GM19099 (cell line): ENCODE data around the gene PAGE2.

Source experiments
- POLR2A ChIP-seq: IDR thresholded peaks from 3 replicates; pipeline ENCODE4 v1.6.1; 2011; ENCODE audit warnings: low read depth; ENCODE audit not compliant: insufficient read length; ENCODE audit errors: extremely low read depth

The PAGE2 gene, protein sequence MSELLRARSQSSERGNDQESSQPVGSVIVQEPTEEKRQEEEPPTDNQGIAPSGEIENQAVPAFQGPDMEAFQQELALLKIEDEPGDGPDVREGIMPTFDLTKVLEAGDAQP

GRCh38 chrX:55088795-55089489, at the start of gene PAGE2:
PAGE2 (plus strand) TSS chrX:55089018; CDS start chrX:55090021, 1,003 bp downstream.
- TF ChIP-seq POLR2A: no peak

GRCh38 chrX:55039471-55039870, 49.3 kb upstream of the PAGE2 start:
- no peak for TF ChIP-seq POLR2A

- no peak for TF ChIP-seq POLR2A
These were observed 47.3 kb upstream of the PAGE2 start for GRCh38 chrX:55041514-55041913.

GRCh38 chrX:55056820-55057674, 31.8 kb upstream of the PAGE2 start:
- no peak for TF ChIP-seq POLR2A

DNA sequence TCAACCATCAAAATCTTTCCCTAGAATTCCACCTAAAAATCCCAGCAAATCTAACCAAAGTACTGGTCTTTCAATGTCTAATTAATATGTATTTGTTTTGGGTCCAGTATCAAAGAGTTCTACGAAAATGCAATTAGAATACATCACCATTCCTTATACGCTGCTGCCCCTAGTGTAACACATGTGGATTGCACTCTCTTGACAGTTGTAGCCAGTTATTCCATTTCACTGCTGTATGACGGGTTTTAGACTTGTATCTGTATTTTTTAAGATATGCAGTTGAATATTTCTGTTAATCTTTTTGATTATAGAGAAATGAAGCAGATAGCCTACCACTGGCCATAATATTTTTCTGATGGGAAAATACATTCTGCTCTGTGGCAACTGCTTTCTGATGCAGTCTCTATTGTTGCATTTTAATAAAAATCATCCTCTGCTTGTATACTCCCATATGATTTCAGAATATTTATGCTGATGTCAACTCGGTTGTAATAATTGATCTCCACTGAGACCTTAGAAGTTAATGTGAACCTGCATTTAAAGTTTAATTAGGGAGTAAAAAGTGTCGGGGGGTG, 31.1 kb upstream of the PAGE2 start:
- TF ChIP-seq POLR2A: no peak

DNA sequence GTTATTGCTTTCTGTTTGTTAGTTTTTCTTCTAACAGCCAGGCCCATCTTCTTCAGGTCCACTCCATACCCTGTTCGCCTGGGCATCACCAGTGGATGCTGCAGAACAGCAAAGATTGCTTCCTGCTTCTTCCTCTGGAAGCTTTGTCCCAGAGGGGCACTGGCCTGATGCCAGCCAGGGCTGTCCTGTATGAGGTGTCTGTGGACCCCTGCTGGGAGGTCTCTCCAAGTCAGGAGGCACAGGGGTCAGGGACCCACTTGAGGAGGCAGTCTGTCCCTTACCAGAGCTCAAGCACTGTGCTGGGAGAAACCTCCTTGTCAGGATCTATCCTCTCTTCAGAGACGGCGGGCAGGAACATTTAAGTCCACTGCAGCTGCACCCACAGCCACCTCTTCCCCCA, 16.5 kb upstream of the PAGE2 start:
- no peak for TF ChIP-seq POLR2A

- TF ChIP-seq POLR2A: no peak
These were observed 13.9 kb upstream of the PAGE2 start, which contains the start of gene PAGE2B for GRCh38 chrX:55074851-55075467. PAGE2B (plus strand) TSS chrX:55075030; CDS start chrX:55076042, 1,012 bp downstream.

DNA sequence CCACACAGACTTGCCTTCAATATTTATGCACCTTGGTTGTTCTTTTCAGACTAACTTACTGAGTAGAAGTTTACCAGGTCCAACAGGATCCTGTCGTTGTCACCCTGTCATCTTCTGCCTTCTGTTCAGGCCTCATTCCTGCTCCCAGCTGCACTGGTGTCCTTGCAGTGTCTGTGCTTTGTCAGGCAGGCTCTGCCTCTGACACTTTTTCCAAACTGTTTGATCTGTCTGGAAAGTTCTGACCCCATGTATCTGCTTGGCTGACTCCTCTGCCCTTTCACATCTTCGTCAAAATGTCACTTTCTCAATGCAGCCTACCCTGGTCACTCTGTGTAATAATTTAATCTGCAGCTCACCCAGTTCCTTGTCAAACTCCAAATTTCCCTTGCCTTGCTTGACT, 9.9 kb downstream of the PAGE2 start:
- no peak for TF ChIP-seq POLR2A

DNA sequence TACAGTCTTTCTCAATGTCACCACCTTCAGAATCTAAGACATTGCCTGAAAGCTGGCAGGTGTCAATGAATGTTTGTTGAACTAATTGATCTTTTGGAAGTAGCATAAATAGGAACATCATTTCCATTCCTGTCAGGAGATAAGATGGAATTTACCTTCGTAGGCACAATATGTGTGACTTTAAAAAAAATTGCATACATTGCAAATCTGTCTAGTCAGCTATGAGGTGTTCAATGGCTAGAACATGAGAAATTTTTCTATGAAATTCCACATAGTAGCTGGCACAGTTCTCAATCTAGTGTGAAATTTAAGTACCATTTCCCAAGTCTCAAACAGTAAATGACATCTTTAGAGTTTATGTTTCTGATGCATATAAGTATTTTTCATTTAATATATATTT, 10.3 kb downstream of the PAGE2 start:
- TF ChIP-seq POLR2A: no peak

DNA sequence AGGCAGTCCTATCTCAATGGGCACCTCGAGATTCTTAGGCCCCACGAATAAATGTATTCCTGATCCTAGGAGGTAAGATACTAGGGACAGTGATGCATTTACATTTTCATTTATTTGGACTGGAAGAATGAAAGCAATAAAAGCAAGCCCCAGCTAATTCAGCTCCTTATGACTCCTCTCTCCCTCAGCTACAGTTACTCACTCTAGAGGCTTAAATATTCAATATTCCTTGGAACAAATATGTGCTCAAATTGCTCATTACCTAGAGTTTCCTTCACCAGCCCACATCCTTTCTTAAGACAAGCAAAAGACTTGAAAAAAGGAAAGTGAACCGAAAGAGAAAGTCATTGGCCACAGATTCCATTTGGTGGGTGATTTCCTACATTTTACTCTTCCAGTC, 13.9 kb downstream of the PAGE2 start:
- no peak for TF ChIP-seq POLR2A

- TF ChIP-seq POLR2A: no peak
These were observed 18.4 kb downstream of the PAGE2 start for GRCh38 chrX:55107262-55107661.

GRCh38 chrX:55107911-55108310, 19.1 kb downstream of the PAGE2 start:
- TF ChIP-seq POLR2A: no peak

DNA sequence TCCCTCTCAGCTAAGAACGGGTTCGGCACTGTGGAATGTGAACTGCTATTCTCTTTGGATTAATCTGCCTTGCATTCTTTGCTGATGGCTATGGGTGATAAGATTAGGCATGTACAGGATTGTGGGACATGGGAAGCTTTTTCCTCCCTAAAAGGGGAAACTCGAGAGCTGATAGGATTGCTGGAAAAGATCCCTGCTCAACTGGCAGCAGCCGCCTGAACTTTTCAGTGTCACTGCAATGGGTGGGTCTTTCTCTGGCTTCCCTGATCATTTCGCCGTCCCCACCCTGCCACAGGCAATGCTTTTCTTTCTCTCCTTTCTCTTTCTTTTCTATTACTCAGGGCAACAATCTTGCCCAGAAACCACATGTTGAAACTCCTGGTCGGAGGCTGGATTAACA, 20.5 kb downstream of the PAGE2 start:
- TF ChIP-seq POLR2A: no peak

GRCh38 chrX:55111578-55112254, 22.9 kb downstream of the PAGE2 start:
- no peak for TF ChIP-seq POLR2A

GRCh38 chrX:55118574-55118973, 29.8 kb downstream of the PAGE2 start:
- no peak for TF ChIP-seq POLR2A

GRCh38 chrX:55119271-55119670, 30.5 kb downstream of the PAGE2 start:
- no peak for TF ChIP-seq POLR2A
